ENCODE measurements around the gene ADK. TPM values are rescaled to one million over a fixed set of nuclear protein-coding genes. Genes with fewer than 3 reads are reported as not detected.
"Not testable (repeated sequence)": the region's sequence is repeated elsewhere in the genome, so short reads cannot be mapped to it uniquely, and the experiment has no call there.

ADK gene
- polyA plus RNA-seq, 2 donors = 27.3 to 45.2 TPM

- Histone ChIP-seq H3K36me3 (ENCODE audit: control insufficient read depth in 2 of 2, insufficient read depth in 2 of 2, low read length in 1 of 2) (peaks cover 0 to 7% of the 10 kb centered on the region in 2 donors), H3K4me3 (ENCODE audit: low read depth in 1 of 2, low read length in 2 of 2) (no peak overlapping the region), H3K27ac (ENCODE audit: low read depth in 2 of 2, low read length in 1 of 2) (no peak overlapping the region), H3K4me1 (ENCODE audit: control insufficient read depth in 2 of 2, insufficient read depth in 2 of 2, low read length in 1 of 2) (no peaks in the 10 kb centered on the region), H3K9me3 (ENCODE audit: control insufficient read depth in 2 of 2, insufficient read depth in 1 of 2, low read depth in 1 of 2, low read length in 1 of 2) (no peaks in the 10 kb centered on the region), H3K27me3 (ENCODE audit: control insufficient read depth in 1 of 2, insufficient read depth in 2 of 2, low read length in 2 of 2) (no peaks in the 10 kb centered on the region)
- 94 to 96% methylated on average over 2 of the region's 2 CpGs for WGBS, 2 donors
These were observed 192.0 kb downstream of the ADK start for GRCh38 chr10:74342991-74343390.

GRCh38 chr10:74343804-74344203 is 192.8 kb downstream of the ADK start:
- Histone ChIP-seq H3K4me3 (ENCODE audit: low read depth in 1 of 2, low read length in 2 of 2) (no peak overlapping the region), H3K27ac (ENCODE audit: low read depth in 2 of 2, low read length in 1 of 2) (no peak overlapping the region), H3K9me3 (ENCODE audit: control insufficient read depth in 2 of 2, insufficient read depth in 1 of 2, low read depth in 1 of 2, low read length in 1 of 2) (no peaks in the 10 kb centered on the region), H3K36me3 (ENCODE audit: control insufficient read depth in 2 of 2, insufficient read depth in 2 of 2, low read length in 1 of 2) (peaks cover 0 to 9% of the 10 kb centered on the region in 2 donors), H3K27me3 (ENCODE audit: control insufficient read depth in 1 of 2, insufficient read depth in 2 of 2, low read length in 2 of 2) (no peaks in the 10 kb centered on the region), H3K4me1 (ENCODE audit: control insufficient read depth in 2 of 2, insufficient read depth in 2 of 2, low read length in 1 of 2) (no peaks in the 10 kb centered on the region)
- WGBS, 2 donors = 98 to 99% methylated on average over 3 of the region's 3 CpGs

- 99 to 100% methylated on average over 1 of the region's 1 CpG for WGBS, 2 donors
- no peak overlapping the region for H3K27ac ChIP-seq (ENCODE audit: low read depth in 2 of 2, low read length in 1 of 2)
- H3K9me3 ChIP-seq (ENCODE audit: control insufficient read depth in 2 of 2, insufficient read depth in 1 of 2, low read depth in 1 of 2, low read length in 1 of 2) = no peaks in the 10 kb centered on the region
- H3K27me3 ChIP-seq (ENCODE audit: control insufficient read depth in 1 of 2, insufficient read depth in 2 of 2, low read length in 2 of 2) = no peaks in the 10 kb centered on the region
- no peak overlapping the region for H3K4me3 ChIP-seq (ENCODE audit: low read depth in 1 of 2, low read length in 2 of 2)
- peaks cover 0 to 9% of the 10 kb centered on the region in 2 donors for H3K36me3 ChIP-seq (ENCODE audit: control insufficient read depth in 2 of 2, insufficient read depth in 2 of 2, low read length in 1 of 2)
- H3K4me1 ChIP-seq (ENCODE audit: control insufficient read depth in 2 of 2, insufficient read depth in 2 of 2, low read length in 1 of 2) = no peaks in the 10 kb centered on the region
These were observed 193.3 kb downstream of the ADK start for GRCh38 chr10:74344306-74344705.

GRCh38 chr10:74347522-74347921 is 196.5 kb downstream of the ADK start:
- WGBS, 2 donors = 98% methylated on average over 6 of the region's 6 CpGs
- Histone ChIP-seq H3K27me3 (ENCODE audit: control insufficient read depth in 1 of 2, insufficient read depth in 2 of 2, low read length in 2 of 2) (no peaks in the 10 kb centered on the region), H3K4me1 (ENCODE audit: control insufficient read depth in 2 of 2, insufficient read depth in 2 of 2, low read length in 1 of 2) (no peaks in the 10 kb centered on the region)

GRCh38 chr10:74353021-74353420 is 202.0 kb downstream of the ADK start:
- H3K27ac ChIP-seq (ENCODE audit: low read depth in 2 of 2, low read length in 1 of 2); H3K27me3 ChIP-seq (ENCODE audit: control insufficient read depth in 1 of 2, insufficient read depth in 2 of 2, low read length in 2 of 2); H3K4me3 ChIP-seq (ENCODE audit: low read depth in 1 of 2, low read length in 2 of 2); H3K9me3 ChIP-seq (ENCODE audit: control insufficient read depth in 2 of 2, insufficient read depth in 1 of 2, low read depth in 1 of 2, low read length in 1 of 2); H3K4me1 ChIP-seq (ENCODE audit: control insufficient read depth in 2 of 2, insufficient read depth in 2 of 2, low read length in 1 of 2); H3K36me3 ChIP-seq (ENCODE audit: control insufficient read depth in 2 of 2, insufficient read depth in 2 of 2, low read length in 1 of 2): not testable (repeated sequence)
- 97 to 99% methylated on average over 3 of the region's 3 CpGs for WGBS, 2 donors

More at GRCh38 chr10:74347522-74347921, 196.5 kb downstream of the ADK start:
- H3K27ac ChIP-seq (ENCODE audit: low read depth in 2 of 2, low read length in 1 of 2) = no peak overlapping the region
- H3K4me3 ChIP-seq (ENCODE audit: low read depth in 1 of 2, low read length in 2 of 2) = no peak overlapping the region
- H3K9me3 ChIP-seq (ENCODE audit: control insufficient read depth in 2 of 2, insufficient read depth in 1 of 2, low read depth in 1 of 2, low read length in 1 of 2) = no peaks in the 10 kb centered on the region
- H3K36me3 ChIP-seq (ENCODE audit: control insufficient read depth in 2 of 2, insufficient read depth in 2 of 2, low read length in 1 of 2) = peaks cover 0 to 9% of the 10 kb centered on the region in 2 donors

- no peak overlapping the region for H3K4me3 ChIP-seq (ENCODE audit: low read depth in 1 of 2, low read length in 2 of 2)
- H3K36me3 ChIP-seq (ENCODE audit: control insufficient read depth in 2 of 2, insufficient read depth in 2 of 2, low read length in 1 of 2) = peaks cover 0 to 11% of the 10 kb centered on the region in 2 donors
- no peaks in the 10 kb centered on the region for H3K27me3 ChIP-seq (ENCODE audit: control insufficient read depth in 1 of 2, insufficient read depth in 2 of 2, low read length in 2 of 2)
- H3K27ac ChIP-seq (ENCODE audit: low read depth in 2 of 2, low read length in 1 of 2) = no peak overlapping the region
- H3K9me3 ChIP-seq (ENCODE audit: control insufficient read depth in 2 of 2, insufficient read depth in 1 of 2, low read depth in 1 of 2, low read length in 1 of 2) = peaks cover 3 to 5% of the 10 kb centered on the region in 2 donors
- H3K4me1 ChIP-seq (ENCODE audit: control insufficient read depth in 2 of 2, insufficient read depth in 2 of 2, low read length in 1 of 2) = no peaks in the 10 kb centered on the region
These were observed 210.7 kb downstream of the ADK start for GRCh38 chr10:74361678-74362077.

- Histone ChIP-seq H3K27me3 (ENCODE audit: control insufficient read depth in 1 of 2, insufficient read depth in 2 of 2, low read length in 2 of 2) (no peaks in the 10 kb centered on the region), H3K4me3 (ENCODE audit: low read depth in 1 of 2, low read length in 2 of 2) (no peak overlapping the region), H3K27ac (ENCODE audit: low read depth in 2 of 2, low read length in 1 of 2) (no peak overlapping the region), H3K36me3 (ENCODE audit: control insufficient read depth in 2 of 2, insufficient read depth in 2 of 2, low read length in 1 of 2) (peaks cover 0 to 11% of the 10 kb centered on the region in 2 donors), H3K9me3 (ENCODE audit: control insufficient read depth in 2 of 2, insufficient read depth in 1 of 2, low read depth in 1 of 2, low read length in 1 of 2) (peaks cover 3 to 5% of the 10 kb centered on the region in 2 donors), H3K4me1 (ENCODE audit: control insufficient read depth in 2 of 2, insufficient read depth in 2 of 2, low read length in 1 of 2) (no peaks in the 10 kb centered on the region)
- WGBS, 2 donors = 98 to 100% methylated on average over 2 of the region's 2 CpGs
These were observed 212.7 kb downstream of the ADK start for GRCh38 chr10:74363727-74364126.

GRCh38 chr10:74365109-74365508 is 214.1 kb downstream of the ADK start:
- 76 to 78% methylated on average over 3 of the region's 3 CpGs for WGBS, 2 donors
- H3K4me1 ChIP-seq (ENCODE audit: control insufficient read depth in 2 of 2, insufficient read depth in 2 of 2, low read length in 1 of 2) = no peaks in the 10 kb centered on the region
- H3K27me3 ChIP-seq (ENCODE audit: control insufficient read depth in 1 of 2, insufficient read depth in 2 of 2, low read length in 2 of 2) = no peaks in the 10 kb centered on the region
- H3K36me3 ChIP-seq (ENCODE audit: control insufficient read depth in 2 of 2, insufficient read depth in 2 of 2, low read length in 1 of 2) = peaks cover 0 to 11% of the 10 kb centered on the region in 2 donors
- H3K9me3 ChIP-seq (ENCODE audit: control insufficient read depth in 2 of 2, insufficient read depth in 1 of 2, low read depth in 1 of 2, low read length in 1 of 2) = peaks cover 3 to 5% of the 10 kb centered on the region in 2 donors
- no peak overlapping the region for H3K27ac ChIP-seq (ENCODE audit: low read depth in 2 of 2, low read length in 1 of 2)
- no peak overlapping the region for H3K4me3 ChIP-seq (ENCODE audit: low read depth in 1 of 2, low read length in 2 of 2)

GRCh38 chr10:74371696-74372095 is 220.7 kb downstream of the ADK start:
- Histone ChIP-seq H3K27ac (ENCODE audit: low read depth in 2 of 2, low read length in 1 of 2) (no peak overlapping the region), H3K4me3 (ENCODE audit: low read depth in 1 of 2, low read length in 2 of 2) (no peak overlapping the region)
- WGBS, 2 donors = 93 to 94% methylated on average over 7 of the region's 7 CpGs

GRCh38 chr10:74373059-74373458 is 222.0 kb downstream of the ADK start:
- Histone ChIP-seq H3K9me3 (ENCODE audit: control insufficient read depth in 2 of 2, insufficient read depth in 1 of 2, low read depth in 1 of 2, low read length in 1 of 2) (no peaks in the 10 kb centered on the region), H3K4me3 (ENCODE audit: low read depth in 1 of 2, low read length in 2 of 2) (no peak overlapping the region), H3K27ac (ENCODE audit: low read depth in 2 of 2, low read length in 1 of 2) (no peak overlapping the region), H3K27me3 (ENCODE audit: control insufficient read depth in 1 of 2, insufficient read depth in 2 of 2, low read length in 2 of 2) (no peaks in the 10 kb centered on the region), H3K36me3 (ENCODE audit: control insufficient read depth in 2 of 2, insufficient read depth in 2 of 2, low read length in 1 of 2) (peaks cover 0 to 4% of the 10 kb centered on the region in 2 donors), H3K4me1 (ENCODE audit: control insufficient read depth in 2 of 2, insufficient read depth in 2 of 2, low read length in 1 of 2) (no peaks in the 10 kb centered on the region)
- 96 to 100% methylated on average over 1 of the region's 1 CpG for WGBS, 2 donors

More at GRCh38 chr10:74371696-74372095, 220.7 kb downstream of the ADK start:
- H3K36me3 ChIP-seq (ENCODE audit: control insufficient read depth in 2 of 2, insufficient read depth in 2 of 2, low read length in 1 of 2) = peaks cover 0 to 4% of the 10 kb centered on the region in 2 donors
- H3K4me1 ChIP-seq (ENCODE audit: control insufficient read depth in 2 of 2, insufficient read depth in 2 of 2, low read length in 1 of 2) = no peaks in the 10 kb centered on the region
- no peaks in the 10 kb centered on the region for H3K27me3 ChIP-seq (ENCODE audit: control insufficient read depth in 1 of 2, insufficient read depth in 2 of 2, low read length in 2 of 2)
- H3K9me3 ChIP-seq (ENCODE audit: control insufficient read depth in 2 of 2, insufficient read depth in 1 of 2, low read depth in 1 of 2, low read length in 1 of 2) = no peaks in the 10 kb centered on the region
